Endodermal cell (in vitro differentiated cells): ENCODE measurements around the gene CA5A. TPM values are rescaled to one million over a fixed set of nuclear protein-coding genes. Genes with fewer than 3 reads are reported as not detected.

Experiments used
- DNase-seq: peaks from one replicate; pipeline ENCODE4 v3.0.0-alpha.2; 2017
- H3K27ac ChIP-seq: 2 replicates; pipeline ENCODE4 v1.5.1; 2013; ENCODE audit warnings: mild to moderate bottlenecking, low read depth, low read length, moderate library complexity
- H3K27me3 ChIP-seq: 2 replicates; pipeline ENCODE4 v1.6.1; 2013; ENCODE audit warnings: mild to moderate bottlenecking, low read length, moderate library complexity; ENCODE audit not compliant: insufficient read depth, control insufficient read depth, poor library complexity, severe bottlenecking
- H3K36me3 ChIP-seq: 2 replicates; pipeline ENCODE4 v1.7.0; 2013; ENCODE audit warnings: mild to moderate bottlenecking, low read length, moderate library complexity; ENCODE audit not compliant: control insufficient read depth, insufficient read depth
- H3K4me1 ChIP-seq: one replicate; pipeline ENCODE4 v1.7.0; 2013; ENCODE audit warnings: low read length; ENCODE audit not compliant: control insufficient read depth, insufficient read depth
- H3K4me3 ChIP-seq: 2 replicates; pipeline ENCODE4 v1.5.1; 2013; ENCODE audit warnings: mild to moderate bottlenecking, low read length, moderate library complexity
- H3K9ac ChIP-seq: 2 replicates; pipeline ENCODE4 v1.6.1; 2013; ENCODE audit warnings: mild to moderate bottlenecking, low read length, moderate library complexity; ENCODE audit not compliant: poor library complexity, severe bottlenecking; ENCODE audit errors: extremely low read depth
- H3K9me3 ChIP-seq: 2 replicates; pipeline ENCODE4 v1.6.1; 2013; ENCODE audit warnings: mild to moderate bottlenecking, low read length, moderate library complexity; ENCODE audit not compliant: control insufficient read depth
- H3K27ac Mint-ChIP-seq: 2 replicates; pipeline ENCODE4 v1.8.0; 2020; ENCODE audit warnings: mixed read lengths
- H3K27me3 Mint-ChIP-seq: 2 replicates; pipeline ENCODE4 v1.8.0; 2021; ENCODE audit warnings: mild to moderate bottlenecking, mixed read lengths; ENCODE audit not compliant: insufficient read depth
- H3K36me3 Mint-ChIP-seq: 2 replicates; pipeline ENCODE4 v1.8.0; 2020; ENCODE audit warnings: low read depth, mixed read lengths
- H3K4me1 Mint-ChIP-seq: 2 replicates; pipeline ENCODE4 v1.8.0; 2020; ENCODE audit warnings: mixed read lengths
- H3K4me3 Mint-ChIP-seq: 2 replicates; pipeline ENCODE4 v1.8.0; 2020; ENCODE audit warnings: mild to moderate bottlenecking, moderate library complexity, mixed read lengths
- H3K9me3 Mint-ChIP-seq: 2 replicates; pipeline ENCODE4 v1.8.0; 2020; ENCODE audit warnings: mild to moderate bottlenecking, mixed read lengths
- WGBS, 2 experiments: methylation state at CpG; one replicate each; pipeline versions ENCODE4 v1.1.5 to v1.1.7; 2013; ENCODE audit warnings: missing lambda C conversion rate in 2 of 2, mixed read lengths in 1 of 2; ENCODE audit not compliant: insufficient coverage in 1 of 2, insufficient read length in 1 of 2; 5-methylcytosine and 5-hydroxymethylcytosine counted together
- total RNA-seq, 2 donors: library from RNA; stranded (reverse); fragmentation: NEBNext Ultra II Directional in 1 of 2; extraction: Animal tissue kit (Norgen Biotek cat#: 25700) in 1 of 2; gene quantifications; 2 replicates in 1 of 2; 3 replicates in 1 of 2; pipeline ENCODE4 v1.2.1, GENCODE V29; 2021
- TF ChIP-seq, protein P1 (sequence below): fragments of 200-600 bp; sonication (generic); conservative IDR thresholded peaks from 2 replicates; pipeline ENCODE4 v1.5.0; 2021; ENCODE audit warnings: antibody characterized with exemption, mild to moderate bottlenecking

Gene CA5A
- total RNA-seq, 2 donors from 2014 or later = not detected

DNA sequence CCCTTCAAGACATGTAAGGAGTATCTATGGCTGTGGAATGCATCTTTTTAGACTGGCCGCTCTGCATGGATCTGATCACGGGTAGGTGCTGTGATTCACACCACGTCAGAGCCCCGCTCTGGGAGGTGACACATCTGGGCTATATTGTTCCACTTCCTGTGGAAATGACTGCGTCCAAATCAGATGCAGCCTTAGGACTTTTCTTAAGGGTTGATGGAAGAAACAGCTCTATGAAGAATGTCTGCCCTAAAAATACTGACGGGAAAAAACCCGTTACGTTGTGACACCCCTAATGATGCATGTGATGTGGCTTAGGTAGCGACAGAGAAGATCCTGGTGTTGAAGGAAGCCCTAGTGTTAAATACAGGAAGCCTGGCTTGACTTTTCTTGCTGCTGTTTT, 27.1 kb upstream of the CA5A start:
- no peak overlapping the region for H3K27ac ChIP-seq
- 92 to 94% methylated on average over 9 of the region's 9 CpGs for WGBS, 2 experiments
- H3K4me1 ChIP-seq = no peaks in the 10 kb centered on the region
- no peaks in the 10 kb centered on the region for H3K9me3 ChIP-seq
- peaks cover 10% of the 10 kb centered on the region for H3K4me1 Mint-ChIP-seq
- H3K36me3 Mint-ChIP-seq = peaks cover 2% of the 10 kb centered on the region
- DNase-seq = peak; percentile 26
- H3K36me3 ChIP-seq = peaks cover 3% of the 10 kb centered on the region
- no peaks in the 10 kb centered on the region for H3K9me3 Mint-ChIP-seq
- H3K27me3 ChIP-seq = no peaks in the 10 kb centered on the region
- H3K27me3 Mint-ChIP-seq = no peaks in the 10 kb centered on the region
- TF ChIP-seq, protein P1, sequence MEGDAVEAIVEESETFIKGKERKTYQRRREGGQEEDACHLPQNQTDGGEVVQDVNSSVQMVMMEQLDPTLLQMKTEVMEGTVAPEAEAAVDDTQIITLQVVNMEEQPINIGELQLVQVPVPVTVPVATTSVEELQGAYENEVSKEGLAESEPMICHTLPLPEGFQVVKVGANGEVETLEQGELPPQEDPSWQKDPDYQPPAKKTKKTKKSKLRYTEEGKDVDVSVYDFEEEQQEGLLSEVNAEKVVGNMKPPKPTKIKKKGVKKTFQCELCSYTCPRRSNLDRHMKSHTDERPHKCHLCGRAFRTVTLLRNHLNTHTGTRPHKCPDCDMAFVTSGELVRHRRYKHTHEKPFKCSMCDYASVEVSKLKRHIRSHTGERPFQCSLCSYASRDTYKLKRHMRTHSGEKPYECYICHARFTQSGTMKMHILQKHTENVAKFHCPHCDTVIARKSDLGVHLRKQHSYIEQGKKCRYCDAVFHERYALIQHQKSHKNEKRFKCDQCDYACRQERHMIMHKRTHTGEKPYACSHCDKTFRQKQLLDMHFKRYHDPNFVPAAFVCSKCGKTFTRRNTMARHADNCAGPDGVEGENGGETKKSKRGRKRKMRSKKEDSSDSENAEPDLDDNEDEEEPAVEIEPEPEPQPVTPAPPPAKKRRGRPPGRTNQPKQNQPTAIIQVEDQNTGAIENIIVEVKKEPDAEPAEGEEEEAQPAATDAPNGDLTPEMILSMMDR = no peak
- H3K4me3 ChIP-seq = no peak overlapping the region
- no peak overlapping the region for H3K4me3 Mint-ChIP-seq
- H3K9ac ChIP-seq = no peak overlapping the region
- no peak overlapping the region for H3K27ac Mint-ChIP-seq

DNA sequence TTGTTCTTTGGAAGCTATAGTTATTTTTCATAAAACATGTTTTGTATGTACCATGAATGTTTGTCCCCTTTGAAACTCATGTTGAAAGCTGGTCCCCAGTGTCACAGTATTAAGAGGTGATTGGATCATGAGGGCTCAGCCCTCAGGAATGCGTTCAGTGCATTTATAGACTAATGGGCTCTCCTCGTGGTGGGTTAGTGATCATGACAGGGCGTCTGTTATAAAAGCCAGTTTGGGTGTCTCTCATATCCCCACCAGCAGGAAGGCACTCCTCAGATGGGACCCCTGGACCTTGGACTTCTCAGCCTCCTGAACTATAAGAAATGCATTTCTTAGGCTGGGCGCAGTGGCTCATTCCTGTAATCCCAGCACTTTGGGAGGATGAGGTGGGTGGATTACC, 25.3 kb upstream of the CA5A start:
- H3K36me3 Mint-ChIP-seq = peaks cover 18% of the 10 kb centered on the region
- WGBS, 2 experiments = 75 to 96% methylated on average over 2 to 4 of the region's 4 CpGs

DNA sequence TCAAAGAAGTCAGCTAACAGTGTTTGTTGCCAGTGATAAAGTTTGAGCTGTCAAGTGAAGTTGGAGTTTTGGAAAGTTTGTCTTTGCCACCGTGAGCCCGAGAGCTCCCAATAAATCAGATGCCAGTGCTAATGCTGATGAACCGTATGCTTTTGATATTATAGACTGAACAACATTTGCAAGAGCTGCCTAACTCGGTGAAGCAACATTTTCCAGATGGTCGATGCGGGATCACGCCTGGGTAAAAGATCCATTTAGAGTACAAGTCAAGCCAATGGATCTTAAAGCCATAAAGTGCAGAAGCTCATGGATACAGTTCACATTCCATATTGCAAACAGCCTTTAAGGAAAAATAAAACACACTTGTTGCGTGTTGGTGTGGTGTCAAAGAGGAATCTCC, 24.5 kb upstream of the CA5A start:
- H3K4me1 ChIP-seq = no peaks in the 10 kb centered on the region
- Mint-ChIP-seq H3K9me3 (no peaks in the 10 kb centered on the region), H3K27me3 (no peaks in the 10 kb centered on the region), H3K36me3 (peaks cover 20% of the 10 kb centered on the region), H3K4me1 (peaks cover 17% of the 10 kb centered on the region), H3K27ac (no peak overlapping the region), H3K4me3 (no peak overlapping the region)
- H3K36me3 ChIP-seq = peaks cover 12% of the 10 kb centered on the region
- WGBS, 2 experiments = 93 to 100% methylated on average over 8 of the region's 8 CpGs
- H3K27me3 ChIP-seq = no peaks in the 10 kb centered on the region
- TF ChIP-seq, protein P1 = no peak
- no peak overlapping the region for H3K4me3 ChIP-seq
- H3K9me3 ChIP-seq = no peaks in the 10 kb centered on the region
- no peak overlapping the region for H3K27ac ChIP-seq
- DNase-seq = peak; percentile 22
- H3K9ac ChIP-seq = no peak overlapping the region

More for the DNA sequence above, 25.3 kb upstream of the CA5A start:
- TF ChIP-seq, protein P1 = no peak
- H3K27me3 ChIP-seq = no peaks in the 10 kb centered on the region
- DNase-seq = peak; percentile 29
- no peaks in the 10 kb centered on the region for H3K9me3 Mint-ChIP-seq
- no peak overlapping the region for H3K9ac ChIP-seq
- peaks cover 12% of the 10 kb centered on the region for H3K36me3 ChIP-seq
- H3K4me3 ChIP-seq = no peak overlapping the region
- no peaks in the 10 kb centered on the region for H3K9me3 ChIP-seq
- peaks cover 13% of the 10 kb centered on the region for H3K4me1 Mint-ChIP-seq
- no peak overlapping the region for H3K27ac Mint-ChIP-seq
- no peak overlapping the region for H3K27ac ChIP-seq
- H3K27me3 Mint-ChIP-seq = no peaks in the 10 kb centered on the region
- no peak overlapping the region for H3K4me3 Mint-ChIP-seq
- no peaks in the 10 kb centered on the region for H3K4me1 ChIP-seq
